Gastroesophageal sphincter (tissue), 4 donors: Measurements from ENCODE around the gene PXDN. TPM values are rescaled to one million over a fixed set of nuclear protein-coding genes. Genes with fewer than 3 reads are reported as not detected.

Source experiments
- ATAC-seq: fragments of 150-250 bp; one replicate; pipeline ENCODE4 v1.9.1; 2016; ENCODE audit warnings: mild to moderate bottlenecking, moderate library complexity
- H3K27ac ChIP-seq, 4 donors: fragments of 200-600 bp; sonication (generic) in 3 of 4; 1 replicate in 3 of 4; 2 replicates in 1 of 4; pipeline ENCODE4 v1.5.1; 2016 to 2019
- H3K27me3 ChIP-seq: fragments of 200-600 bp; sonication (generic); one replicate; pipeline ENCODE4 v1.5.1; 2019
- H3K36me3 ChIP-seq, 2 donors: fragments of 200-600 bp; sonication (generic); one replicate each; pipeline ENCODE4 v1.5.1; 2019; ENCODE audit warnings: control low read depth in 1 of 2
- H3K4me1 ChIP-seq, 3 donors: fragments of 200-600 bp; sonication (generic); 1 replicate in 2 of 3; 2 replicates in 1 of 3; pipeline ENCODE4 v1.5.1; 2016 to 2019; ENCODE audit warnings: control low read depth in 2 of 3
- H3K4me3 ChIP-seq, 2 donors: fragments of 200-600 bp; sonication (generic); one replicate each; pipeline ENCODE4 v1.5.1; 2019; ENCODE audit warnings: mild to moderate bottlenecking in 1 of 2, moderate library complexity in 1 of 2
- H3K9me3 ChIP-seq, 3 donors: fragments of 200-600 bp; sonication (generic); one replicate each; pipeline ENCODE4 v1.5.1; 2017 to 2019; ENCODE audit warnings: control low read depth in 2 of 3
- CTCF ChIP-seq, 4 experiments: fragments of 200-600 bp in 2 of 4; fragments of 450-650 bp in 2 of 4; sonication (generic) in 1 of 4; IDR thresholded peaks; one replicate each; pipeline ENCODE4 v1.5.1; 2017 to 2019; ENCODE audit warnings: antibody characterized with exemption in 4 of 4, mild to moderate bottlenecking in 2 of 4, moderate library complexity in 2 of 4
- EP300 ChIP-seq: sonication (generic); formaldehyde crosslinking; IDR thresholded peaks from one replicate; pipeline ENCODE4 v1.6.1; 2017; ENCODE audit warnings: antibody characterized with exemption, mild to moderate bottlenecking
- POLR2A ChIP-seq, 2 donors: fragments of 450-650 bp; IDR thresholded peaks; one replicate each; pipeline ENCODE4 v1.6.1; 2017; ENCODE audit warnings: antibody characterized with exemption in 2 of 2, mild to moderate bottlenecking in 2 of 2, moderate library complexity in 1 of 2
- POLR2AphosphoS5 ChIP-seq: sonication (generic); formaldehyde crosslinking; IDR thresholded peaks from one replicate; pipeline ENCODE4 v1.6.1; 2017; ENCODE audit warnings: antibody characterized with exemption
- WGBS, 2 donors: methylation state at CpG; one replicate each; pipeline ENCODE4 v1.1.5; 2018; ENCODE audit warnings: low coverage in 1 of 2; 5-methylcytosine and 5-hydroxymethylcytosine counted together
- total RNA-seq, 4 donors: library from RNA; depleted of rRNA; stranded (reverse); fragments of >200 nt; gene quantifications; one replicate each; pipeline ENCODE4 v1.1.0, GENCODE V29; 2016

Gene PXDN
- total RNA-seq, 4 donors from 2014 or later = 19.9 to 95.9 (median 60.9) TPM

GRCh38 chr2:1665761-1666505 is 78.4 kb downstream of the PXDN start:
- H3K36me3 ChIP-seq = peaks cover 0 to 74% of the 10 kb centered on the region in 2 donors
- no peak overlapping the region for H3K27ac ChIP-seq

GRCh38 chr2:1664698-1665097 is 79.6 kb downstream of the PXDN start:
- Histone ChIP-seq H3K4me1 (no peaks in the 10 kb centered on the region), H3K36me3 (peaks cover 0 to 78% of the 10 kb centered on the region in 2 donors), H3K9me3 (no peaks in the 10 kb centered on the region), H3K4me3 (no peak overlapping the region), H3K27me3 (no peaks in the 10 kb centered on the region), H3K27ac (no peak overlapping the region)
- TF ChIP-seq POLR2AphosphoS5 = no peak
- TF ChIP-seq EP300 = no peak
- no peak for TF ChIP-seq POLR2A (IDR thresholded peaks at IDR 0.05)
- TF ChIP-seq CTCF (IDR thresholded peaks at IDR 0.05) = no peak
- ATAC-seq = no peak
- WGBS, 2 donors = 93% methylated on average over 5 of the region's 18 CpGs; no CpG with 5 or more reads in 1 of the 2 donors

More at GRCh38 chr2:1665761-1666505, 78.4 kb downstream of the PXDN start:
- 91 to 94% methylated on average over 10 to 17 of the region's 29 CpGs for WGBS, 2 donors
- no peak overlapping the region for H3K4me3 ChIP-seq
- H3K9me3 ChIP-seq = no peaks in the 10 kb centered on the region
- no peaks in the 10 kb centered on the region for H3K27me3 ChIP-seq
- H3K4me1 ChIP-seq = no peaks in the 10 kb centered on the region
- ATAC-seq = no peak
- TF ChIP-seq POLR2A (IDR thresholded peaks at IDR 0.05) = no peak
- no peak for TF ChIP-seq POLR2AphosphoS5
- no peak for TF ChIP-seq EP300
- TF ChIP-seq CTCF (IDR thresholded peaks at IDR 0.05) = no peak

- no peak for TF ChIP-seq POLR2A (IDR thresholded peaks at IDR 0.05)
- no peak for TF ChIP-seq CTCF (IDR thresholded peaks at IDR 0.05)
- TF ChIP-seq EP300 = no peak
- no peak for TF ChIP-seq POLR2AphosphoS5
- no peak for ATAC-seq
- Histone ChIP-seq H3K4me1 (no peaks in the 10 kb centered on the region), H3K4me3 (no peak overlapping the region), H3K9me3 (no peaks in the 10 kb centered on the region), H3K27me3 (no peaks in the 10 kb centered on the region), H3K27ac (no peak overlapping the region), H3K36me3 (peaks cover 0 to 78% of the 10 kb centered on the region in 2 donors)
- WGBS, 2 donors = 78 to 100% methylated on average over 3 to 7 of the region's 9 CpGs
These were observed 80.2 kb downstream of the PXDN start for GRCh38 chr2:1664076-1664605.

GRCh38 chr2:1663621-1664020 is 80.7 kb downstream of the PXDN start:
- no peaks in the 10 kb centered on the region for H3K9me3 ChIP-seq
- no peaks in the 10 kb centered on the region for H3K4me1 ChIP-seq
- peaks cover 0 to 78% of the 10 kb centered on the region in 2 donors for H3K36me3 ChIP-seq
- H3K4me3 ChIP-seq = no peak overlapping the region
- H3K27me3 ChIP-seq = no peaks in the 10 kb centered on the region
- no peak for ATAC-seq
- WGBS, 2 donors = 96% methylated on average over 10 of the region's 16 CpGs; no CpG with 5 or more reads in 1 of the 2 donors
- no peak overlapping the region for H3K27ac ChIP-seq
- TF ChIP-seq POLR2A (IDR thresholded peaks at IDR 0.05) (no peak), CTCF (IDR thresholded peaks at IDR 0.05) (no peak), EP300 (no peak), POLR2AphosphoS5 (no peak)
